GM03348 (cell line): ENCODE data around the gene GRID2.

ENCODE experiments used
- DNase-seq: peaks from one replicate; pipeline ENCODE4 v3.0.0; 2012; ENCODE audit warnings: low spot score

Gene GRID2

GRCh38 chr4:93414041-93414550 lies 1110.3 kb downstream of the GRID2 start:
- no peak for DNase-seq

GRCh38 chr4:93416344-93417128 lies 1112.8 kb downstream of the GRID2 start:
- no peak for DNase-seq

- no peak for DNase-seq
Measured at GRCh38 chr4:93431371-93431770, 1127.6 kb downstream of the GRID2 start.

- DNase-seq = no peak
Measured at GRCh38 chr4:93433840-93434239, 1130.1 kb downstream of the GRID2 start.

- no peak for DNase-seq
Measured at GRCh38 chr4:93436000-93436626, 1132.3 kb downstream of the GRID2 start.

GRCh38 chr4:93437991-93438390 lies 1134.2 kb downstream of the GRID2 start:
- DNase-seq = no peak

GRCh38 chr4:93444860-93445259 lies 1141.1 kb downstream of the GRID2 start:
- DNase-seq = no peak

- no peak for DNase-seq
Measured at GRCh38 chr4:93446038-93446437, 1142.3 kb downstream of the GRID2 start.

GRCh38 chr4:93448691-93449293 lies 1145.0 kb downstream of the GRID2 start:
- no peak for DNase-seq

GRCh38 chr4:93451954-93452353 lies 1148.2 kb downstream of the GRID2 start:
- no peak for DNase-seq

- DNase-seq = no peak
Measured at GRCh38 chr4:93461541-93461940, 1157.8 kb downstream of the GRID2 start.

GRCh38 chr4:93466446-93466845 lies 1162.7 kb downstream of the GRID2 start:
- DNase-seq = no peak

- no peak for DNase-seq
Measured at GRCh38 chr4:93467484-93468155, 1163.9 kb downstream of the GRID2 start.

GRCh38 chr4:93469560-93469959 lies 1165.8 kb downstream of the GRID2 start:
- no peak for DNase-seq

GRCh38 chr4:93475730-93476129 lies 1172.0 kb downstream of the GRID2 start:
- no peak for DNase-seq

- DNase-seq = no peak
Measured at GRCh38 chr4:93478805-93479204, 1175.0 kb downstream of the GRID2 start.

- no peak for DNase-seq
Measured at GRCh38 chr4:93480452-93480851, 1176.7 kb downstream of the GRID2 start.

GRCh38 chr4:93495346-93495745 lies 1191.6 kb downstream of the GRID2 start:
- no peak for DNase-seq

GRCh38 chr4:93501244-93501643 lies 1197.5 kb downstream of the GRID2 start:
- DNase-seq = no peak

- DNase-seq = no peak
Measured at GRCh38 chr4:93501946-93502345, 1198.2 kb downstream of the GRID2 start.

GRCh38 chr4:93502991-93503390 lies 1199.2 kb downstream of the GRID2 start:
- no peak for DNase-seq

- no peak for DNase-seq
Measured at GRCh38 chr4:93513851-93514250, 1210.1 kb downstream of the GRID2 start.

GRCh38 chr4:93515208-93515607 lies 1211.4 kb downstream of the GRID2 start:
- DNase-seq = no peak
